OCI-LY7 (cell line): Measurements from ENCODE around the gene SLC34A2. TPM values are rescaled to one million over a fixed set of nuclear protein-coding genes. Genes with fewer than 3 reads are reported as not detected.

ENCODE experiments used
- BruUV-seq: library from RNA; stranded (reverse); fragments of 400-500 nt; replicated peaks from 2 replicates; lab custom pipeline; 2021; lab: Mats Ljungman, UMichigan
- CTCF ChIA-PET: fragments of 300-600 bp; sonication (Branson Sonifier 250); formaldehyde crosslinking; loops from one replicate; lab custom pipeline; 2022; ENCODE audit warnings: antibody characterized with exemption; ENCODE audit not compliant: unreplicated experiment; lab: Charles Lee
- POLR2A ChIA-PET: fragments of 300-600 bp; sonication (Branson Sonifier 250); formaldehyde crosslinking; loops from one replicate; lab custom pipeline; 2022; ENCODE audit warnings: antibody characterized with exemption; lab: Charles Lee
- DNase-seq: peaks from one replicate; pipeline ENCODE4 v3.0.0-alpha.2; 2015; ENCODE audit warnings: low spot score
- H2AFZ ChIP-seq: fragments of 200-600 bp; sonication (generic), shearing (Covaris generic); 2 replicates; pipeline ENCODE4 v1.6.1; 2014; ENCODE audit warnings: mild to moderate bottlenecking, antibody characterized with exemption, low read length, moderate library complexity
- H3K27ac ChIP-seq: fragments of 200-600 bp; sonication (generic); 2 replicates; pipeline ENCODE4 v1.5.1; 2014; ENCODE audit warnings: mixed run types, low read depth, mild to moderate bottlenecking, moderate library complexity, low read length, inconsistent platforms; ENCODE audit not compliant: poor library complexity, severe bottlenecking
- H3K36me3 ChIP-seq: fragments of 200-600 bp; sonication (generic); 2 replicates; pipeline ENCODE4 v1.6.1; 2014; ENCODE audit warnings: mild to moderate bottlenecking, antibody characterized with exemption, low read length, moderate library complexity, mixed read lengths; ENCODE audit not compliant: insufficient read depth
- H3K4me1 ChIP-seq: fragments of 200-600 bp; sonication (generic); 2 replicates; pipeline ENCODE4 v1.5.1; 2014; ENCODE audit warnings: mild to moderate bottlenecking, low read length; ENCODE audit not compliant: insufficient read depth, poor library complexity, severe bottlenecking
- H3K4me2 ChIP-seq: fragments of 200-600 bp; sonication (generic); 2 replicates; pipeline ENCODE4 v1.6.1; 2014; ENCODE audit warnings: mild to moderate bottlenecking, low read length
- H3K4me3 ChIP-seq: fragments of 200-600 bp; sonication (generic); 2 replicates; pipeline ENCODE4 v1.5.1; 2014; ENCODE audit warnings: mild to moderate bottlenecking, low read depth, low read length; ENCODE audit not compliant: poor library complexity, severe bottlenecking
- H3K79me2 ChIP-seq: fragments of 200-600 bp; sonication (generic); 2 replicates; pipeline ENCODE4 v1.6.1; 2016; ENCODE audit warnings: low read depth, mild to moderate bottlenecking, low read length, moderate library complexity, mixed read lengths; ENCODE audit not compliant: insufficient read depth
- H3K9me2 ChIP-seq: fragments of 200-600 bp; sonication (generic); 2 replicates; pipeline ENCODE4 v1.6.1; 2016; ENCODE audit warnings: mild to moderate bottlenecking, low read length, mixed read lengths; ENCODE audit not compliant: insufficient read depth
- H3K9me3 ChIP-seq: fragments of 200-600 bp; sonication (generic); 2 replicates; pipeline ENCODE4 v1.6.1; 2014; ENCODE audit warnings: mild to moderate bottlenecking, mixed run types, low read length, mixed read lengths
- H4K20me1 ChIP-seq: fragments of 200-600 bp; sonication (generic); 2 replicates; pipeline ENCODE4 v1.6.1; 2014; ENCODE audit warnings: mild to moderate bottlenecking, antibody characterized with exemption, low read length, moderate library complexity, mixed read lengths; ENCODE audit not compliant: insufficient read depth
- CTCF ChIP-seq: fragments of 200-600 bp; sonication (generic); conservative IDR thresholded peaks from 2 replicates; pipeline ENCODE4 v1.5.1; 2014; ENCODE audit warnings: mild to moderate bottlenecking, antibody characterized with exemption, low read length, moderate library complexity, mixed read lengths
- EZH2phosphoT487 ChIP-seq: fragments of 200-600 bp; sonication (generic); IDR thresholded peaks from 2 replicates; pipeline ENCODE4 v1.6.1; 2018; ENCODE audit warnings: low read depth, borderline replicate concordance, mild to moderate bottlenecking, mixed run types, antibody characterized with exemption, low read length, moderate library complexity, mixed read lengths
- intact Hi-C: fragments of 100-400 bp; cut with micrococcal nuclease; formaldehyde crosslinking; loops from one replicate; pipeline ENCODE4 v1.10.0; 2022; ENCODE audit not compliant: unreplicated experiment
- total RNA-seq, 2 experiments: library from RNA; depleted of rRNA in 1 of 2; stranded (reverse); fragments of >200 nt in 1 of 2; shearing (Covaris generic) in 1 of 2; gene quantifications; 2 replicates each; pipeline ENCODE4 v1.2.3, GENCODE V29; 2014 to 2022

The SLC34A2 gene
- total RNA-seq, 2 experiments from 2014 or later, result not detected

DNA sequence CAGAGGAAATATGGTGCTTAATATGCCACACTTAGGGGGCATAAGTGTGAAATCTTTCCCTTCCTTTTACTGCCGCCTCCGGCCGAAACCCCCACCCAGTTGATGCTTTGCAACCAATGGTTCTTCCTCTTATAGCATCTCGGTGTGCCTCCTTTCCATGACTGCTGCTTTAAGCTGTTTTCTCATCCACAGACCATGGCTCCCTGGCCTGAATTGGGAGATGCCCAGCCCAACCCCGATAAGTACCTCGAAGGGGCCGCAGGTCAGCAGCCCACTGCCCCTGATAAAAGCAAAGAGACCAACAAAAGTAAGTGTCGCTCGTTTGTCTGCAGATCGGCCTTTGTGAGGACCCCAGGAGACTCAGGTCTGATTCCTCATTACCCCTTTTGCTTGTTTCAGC is 6.7 kb downstream of the SLC34A2 start:
- BruUV-seq, result no TSS peak
- no peaks in the 10 kb centered on the region for H3K4me1 ChIP-seq
- H4K20me1 ChIP-seq, result no peaks in the 10 kb centered on the region
- POLR2A ChIA-PET, result no interaction called here
- no peak for DNase-seq
- no peak overlapping the region for H3K4me3 ChIP-seq
- H3K9me3 ChIP-seq, result no peaks in the 10 kb centered on the region
- no peaks in the 10 kb centered on the region for H3K36me3 ChIP-seq
- intact Hi-C loops, result no loop called here
- H3K4me2 ChIP-seq, result no peak overlapping the region
- H3K79me2 ChIP-seq, result no peaks in the 10 kb centered on the region
- H3K27ac ChIP-seq, result no peak overlapping the region
- H2AFZ ChIP-seq, result no peak overlapping the region
- H3K9me2 ChIP-seq, result no peaks in the 10 kb centered on the region
- no peak for TF ChIP-seq CTCF
- TF ChIP-seq EZH2phosphoT487, result no peak
- CTCF ChIA-PET, result no interaction called here

- POLR2A ChIA-PET, result no interaction called here
- CTCF ChIA-PET, result no interaction called here
- Histone ChIP-seq H3K4me3 (no peak overlapping the region), H3K9me3 (no peaks in the 10 kb centered on the region), H3K4me2 (no peak overlapping the region), H3K27ac (no peak overlapping the region), H3K4me1 (no peaks in the 10 kb centered on the region), H2AFZ (no peak overlapping the region), H3K9me2 (no peaks in the 10 kb centered on the region), H4K20me1 (no peaks in the 10 kb centered on the region), H3K79me2 (no peaks in the 10 kb centered on the region), H3K36me3 (no peaks in the 10 kb centered on the region)
- DNase-seq, result no peak
- BruUV-seq, result no TSS peak
- intact Hi-C loops, result no loop called here
- no peak for TF ChIP-seq EZH2phosphoT487
These were observed 8.1 kb downstream of the SLC34A2 start for GRCh38 chr4:25663781-25664180.

DNA sequence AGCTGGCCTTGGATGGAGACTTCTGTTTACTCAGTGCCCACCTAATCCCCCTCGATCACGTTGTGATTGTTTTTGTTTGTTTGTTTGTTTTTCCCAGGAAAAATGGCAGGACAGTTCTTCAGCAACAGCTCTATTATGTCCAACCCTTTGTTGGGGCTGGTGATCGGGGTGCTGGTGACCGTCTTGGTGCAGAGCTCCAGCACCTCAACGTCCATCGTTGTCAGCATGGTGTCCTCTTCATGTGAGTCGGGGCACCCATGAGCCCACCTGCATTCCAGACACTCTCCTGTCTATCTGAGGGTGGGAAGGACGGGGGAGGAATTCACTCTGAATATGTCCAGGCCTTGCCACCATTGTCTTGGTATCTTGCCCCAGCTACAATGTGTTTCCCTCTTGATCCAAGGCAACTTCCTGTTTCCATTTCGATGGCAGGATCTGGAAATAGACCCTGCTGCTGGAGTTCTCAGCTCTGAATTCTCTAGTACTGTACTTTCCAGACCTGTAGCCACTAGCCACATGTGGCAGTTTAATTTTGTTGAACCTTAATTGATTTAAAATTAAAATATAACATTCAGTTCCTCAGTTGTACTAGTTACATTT is 10.5 kb downstream of the SLC34A2 start:
- BruUV-seq, result no TSS peak
- Histone ChIP-seq H3K9me3 (no peaks in the 10 kb centered on the region), H3K36me3 (no peaks in the 10 kb centered on the region), H3K4me3 (no peak overlapping the region), H3K4me2 (no peak overlapping the region), H3K4me1 (no peaks in the 10 kb centered on the region), H3K79me2 (no peaks in the 10 kb centered on the region), H3K9me2 (no peaks in the 10 kb centered on the region), H4K20me1 (no peaks in the 10 kb centered on the region), H3K27ac (no peak overlapping the region), H2AFZ (no peak overlapping the region)
- intact Hi-C loops, result no loop called here
- TF ChIP-seq CTCF (no peak), EZH2phosphoT487 (no peak)
- ChIA-PET CTCF (no interaction called here), POLR2A (interaction anchor here (0.5 kb wide), 1 partner anchor 1354 kb away, joined by 3 read pairs; no protein-coding TSS in a partner anchor)
- no peak for DNase-seq
